GM23338 (cell line): ENCODE results near the gene IL1RL2.

Experiments used
- CREB1 ChIP-seq: fragments of 250-450 bp; sonication (Bioruptor Pico); IDR thresholded peaks from 2 replicates; pipeline ENCODE4 v1.5.0; 2020; ENCODE audit warnings: low read depth, mild to moderate bottlenecking, moderate library complexity
- ETS1 ChIP-seq: IDR thresholded peaks from 2 replicates; pipeline ENCODE4 v1.6.1; 2016; ENCODE audit warnings: antibody characterized with exemption
- EZH2 ChIP-seq: fragments of 200-600 bp; sonication (generic); IDR thresholded peaks from one replicate; pipeline ENCODE4 v1.8.0; 2017; ENCODE audit warnings: antibody characterized with exemption, mild to moderate bottlenecking, low read depth; ENCODE audit not compliant: unreplicated experiment
- EZH2phosphoT487 ChIP-seq: fragments of 200-600 bp; sonication (generic); IDR thresholded peaks from one replicate; pipeline ENCODE4 v1.8.1; 2018; ENCODE audit warnings: antibody characterized with exemption; ENCODE audit not compliant: unreplicated experiment
- POLR2AphosphoS5 ChIP-seq: IDR thresholded peaks from 2 replicates; pipeline ENCODE4 v1.6.1; 2016; ENCODE audit warnings: antibody characterized with exemption, low read depth
- STAT1 ChIP-seq: IDR thresholded peaks from one replicate; pipeline ENCODE4 v1.6.1; 2016; ENCODE audit warnings: antibody characterized with exemption; ENCODE audit not compliant: unreplicated experiment
- TF ChIP-seq, protein P1 (sequence below), 2 experiments: fragments of 200-600 bp in 1 of 2; sonication (generic) in 1 of 2; conservative IDR thresholded peaks; 2 replicates each; pipeline versions ENCODE4 v1.5.1 to v1.6.1; 2016 to 2017; ENCODE audit warnings: antibody characterized with exemption in 2 of 2, low read depth in 2 of 2, mild to moderate bottlenecking in 2 of 2, moderate library complexity in 1 of 2
- TF ChIP-seq, protein P2 (sequence below): IDR thresholded peaks from one replicate; pipeline ENCODE4 v1.6.1; 2018; ENCODE audit warnings: antibody characterized with exemption; ENCODE audit not compliant: unreplicated experiment

DNA sequence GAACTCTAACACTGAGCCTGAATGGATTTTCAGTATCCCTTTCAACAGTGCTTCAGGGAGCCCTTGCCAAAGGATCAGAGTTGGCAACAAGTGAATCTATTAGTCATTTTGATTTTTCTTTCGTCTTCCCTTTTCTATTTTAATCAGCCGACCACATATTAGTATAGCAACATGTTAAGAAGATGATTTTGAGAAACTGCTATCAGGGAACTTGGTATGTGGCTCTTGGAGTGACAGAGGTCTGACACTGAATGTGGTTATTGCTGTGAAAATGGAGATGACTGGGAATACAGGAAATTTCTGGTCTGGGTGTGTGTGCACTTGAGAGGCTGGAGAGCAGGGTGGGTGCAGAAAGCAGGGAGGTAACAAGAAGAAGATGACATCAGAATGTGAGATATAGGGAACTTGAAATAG, 95.9 kb downstream of the IL1RL2 start:
- TF ChIP-seq EZH2phosphoT487 (no peak), STAT1 (no peak), EZH2 (no peak), POLR2AphosphoS5 (no peak), CREB1 (CRISPR knock-in tag) (no peak), ETS1 (no peak)
- TF ChIP-seq, protein P1, sequence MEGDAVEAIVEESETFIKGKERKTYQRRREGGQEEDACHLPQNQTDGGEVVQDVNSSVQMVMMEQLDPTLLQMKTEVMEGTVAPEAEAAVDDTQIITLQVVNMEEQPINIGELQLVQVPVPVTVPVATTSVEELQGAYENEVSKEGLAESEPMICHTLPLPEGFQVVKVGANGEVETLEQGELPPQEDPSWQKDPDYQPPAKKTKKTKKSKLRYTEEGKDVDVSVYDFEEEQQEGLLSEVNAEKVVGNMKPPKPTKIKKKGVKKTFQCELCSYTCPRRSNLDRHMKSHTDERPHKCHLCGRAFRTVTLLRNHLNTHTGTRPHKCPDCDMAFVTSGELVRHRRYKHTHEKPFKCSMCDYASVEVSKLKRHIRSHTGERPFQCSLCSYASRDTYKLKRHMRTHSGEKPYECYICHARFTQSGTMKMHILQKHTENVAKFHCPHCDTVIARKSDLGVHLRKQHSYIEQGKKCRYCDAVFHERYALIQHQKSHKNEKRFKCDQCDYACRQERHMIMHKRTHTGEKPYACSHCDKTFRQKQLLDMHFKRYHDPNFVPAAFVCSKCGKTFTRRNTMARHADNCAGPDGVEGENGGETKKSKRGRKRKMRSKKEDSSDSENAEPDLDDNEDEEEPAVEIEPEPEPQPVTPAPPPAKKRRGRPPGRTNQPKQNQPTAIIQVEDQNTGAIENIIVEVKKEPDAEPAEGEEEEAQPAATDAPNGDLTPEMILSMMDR (conservative IDR thresholded peaks at IDR 0.05; ENCODE audit: low read depth in 2 of 2) = no peak
- TF ChIP-seq, protein P2, sequence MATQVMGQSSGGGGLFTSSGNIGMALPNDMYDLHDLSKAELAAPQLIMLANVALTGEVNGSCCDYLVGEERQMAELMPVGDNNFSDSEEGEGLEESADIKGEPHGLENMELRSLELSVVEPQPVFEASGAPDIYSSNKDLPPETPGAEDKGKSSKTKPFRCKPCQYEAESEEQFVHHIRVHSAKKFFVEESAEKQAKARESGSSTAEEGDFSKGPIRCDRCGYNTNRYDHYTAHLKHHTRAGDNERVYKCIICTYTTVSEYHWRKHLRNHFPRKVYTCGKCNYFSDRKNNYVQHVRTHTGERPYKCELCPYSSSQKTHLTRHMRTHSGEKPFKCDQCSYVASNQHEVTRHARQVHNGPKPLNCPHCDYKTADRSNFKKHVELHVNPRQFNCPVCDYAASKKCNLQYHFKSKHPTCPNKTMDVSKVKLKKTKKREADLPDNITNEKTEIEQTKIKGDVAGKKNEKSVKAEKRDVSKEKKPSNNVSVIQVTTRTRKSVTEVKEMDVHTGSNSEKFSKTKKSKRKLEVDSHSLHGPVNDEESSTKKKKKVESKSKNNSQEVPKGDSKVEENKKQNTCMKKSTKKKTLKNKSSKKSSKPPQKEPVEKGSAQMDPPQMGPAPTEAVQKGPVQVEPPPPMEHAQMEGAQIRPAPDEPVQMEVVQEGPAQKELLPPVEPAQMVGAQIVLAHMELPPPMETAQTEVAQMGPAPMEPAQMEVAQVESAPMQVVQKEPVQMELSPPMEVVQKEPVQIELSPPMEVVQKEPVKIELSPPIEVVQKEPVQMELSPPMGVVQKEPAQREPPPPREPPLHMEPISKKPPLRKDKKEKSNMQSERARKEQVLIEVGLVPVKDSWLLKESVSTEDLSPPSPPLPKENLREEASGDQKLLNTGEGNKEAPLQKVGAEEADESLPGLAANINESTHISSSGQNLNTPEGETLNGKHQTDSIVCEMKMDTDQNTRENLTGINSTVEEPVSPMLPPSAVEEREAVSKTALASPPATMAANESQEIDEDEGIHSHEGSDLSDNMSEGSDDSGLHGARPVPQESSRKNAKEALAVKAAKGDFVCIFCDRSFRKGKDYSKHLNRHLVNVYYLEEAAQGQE = no peak
